HG03135 (cell line): ENCODE measurements around the gene LDHA.

ENCODE experiments used
- ATAC-seq: cut with Tn5 transposase; IDR thresholded peaks from one replicate; pipeline ENCODE4 v1.9.1; 2021; ENCODE audit warnings: mild to moderate bottlenecking, moderate library complexity; ENCODE audit not compliant: unreplicated experiment

LDHA gene

GRCh38 chr11:18394275-18394927, at the start of gene LDHA:
Gene LDHA, plus strand, starts transcription at chr11:18394563. Its CDS starts 2,280 bp downstream, at chr11:18396843.
- peak; percentile 75 for ATAC-seq

GRCh38 chr11:18347471-18348125, 46.8 kb upstream of the LDHA start:
- no peak for ATAC-seq

- ATAC-seq = no peak
These were observed 41.8 kb upstream of the LDHA start for GRCh38 chr11:18352581-18352980.

- no peak for ATAC-seq
These were observed 35.7 kb upstream of the LDHA start for GRCh38 chr11:18358646-18359045.

GRCh38 chr11:18361154-18361553, 33.2 kb upstream of the LDHA start:
- no peak for ATAC-seq

- no peak for ATAC-seq
These were observed 29.8 kb upstream of the LDHA start for GRCh38 chr11:18364495-18365073.

- ATAC-seq = no peak
These were observed 28.6 kb upstream of the LDHA start for GRCh38 chr11:18365741-18366140.

- no peak for ATAC-seq
These were observed 28.1 kb upstream of the LDHA start for GRCh38 chr11:18366286-18366685.

GRCh38 chr11:18367431-18367830, 26.9 kb upstream of the LDHA start:
- ATAC-seq = no peak

GRCh38 chr11:18368221-18368620, 26.1 kb upstream of the LDHA start:
- ATAC-seq = no peak

GRCh38 chr11:18369398-18369797, 25.0 kb upstream of the LDHA start:
- ATAC-seq = no peak

- ATAC-seq = no peak
These were observed 23.1 kb upstream of the LDHA start for GRCh38 chr11:18371279-18371678.

- no peak for ATAC-seq
These were observed 22.2 kb upstream of the LDHA start for GRCh38 chr11:18372201-18372600.

- ATAC-seq = no peak
These were observed 19.4 kb upstream of the LDHA start for GRCh38 chr11:18374956-18375355.

- no peak for ATAC-seq
These were observed 18.4 kb upstream of the LDHA start for GRCh38 chr11:18375941-18376340.

GRCh38 chr11:18379201-18379600, 15.2 kb upstream of the LDHA start:
- no peak for ATAC-seq

GRCh38 chr11:18383388-18384156, 10.8 kb upstream of the LDHA start:
- ATAC-seq = peak; percentile 77

- ATAC-seq = peak; percentile 64
These were observed 10.2 kb upstream of the LDHA start for GRCh38 chr11:18384157-18384641.

GRCh38 chr11:18390088-18390487, 4.3 kb upstream of the LDHA start:
- no peak for ATAC-seq

GRCh38 chr11:18392434-18393321, 1.7 kb upstream of the LDHA start:
- ATAC-seq = no peak
